HCEC 1CT (cell line): Measurements from ENCODE around the gene CTNNA3.
"Not testable (repeated sequence)": the region's sequence is repeated elsewhere in the genome, so short reads cannot be mapped to it uniquely, and the experiment has no call there.

Experiments used
- DNase-seq: peaks from one replicate; pipeline ENCODE4 v3.0.0-alpha.2; 2017

Gene CTNNA3

GRCh38 chr10:67599597-67599996 lies 96.4 kb downstream of the CTNNA3 start:
- DNase-seq: no peak

- DNase-seq: no peak
Observed at GRCh38 chr10:67596641-67597040, 99.4 kb downstream of the CTNNA3 start.

GRCh38 chr10:67587771-67588170 lies 108.2 kb downstream of the CTNNA3 start:
- DNase-seq: no peak

GRCh38 chr10:67575532-67575931 lies 120.5 kb downstream of the CTNNA3 start:
- no peak for DNase-seq

- DNase-seq: no peak
Observed at GRCh38 chr10:67573484-67573883, 122.5 kb downstream of the CTNNA3 start.

- DNase-seq: no peak
Observed at GRCh38 chr10:67571503-67571902, 124.5 kb downstream of the CTNNA3 start.

- DNase-seq: not testable (repeated sequence)
Observed at GRCh38 chr10:67558311-67558710, 137.7 kb downstream of the CTNNA3 start.

- DNase-seq: no peak
Observed at GRCh38 chr10:67553254-67553653, 142.7 kb downstream of the CTNNA3 start.

- no peak for DNase-seq
Observed at GRCh38 chr10:67550838-67551402, 145.1 kb downstream of the CTNNA3 start.

- DNase-seq: no peak
Observed at GRCh38 chr10:67550046-67550445, 145.9 kb downstream of the CTNNA3 start.

GRCh38 chr10:67549390-67549789 lies 146.6 kb downstream of the CTNNA3 start:
- DNase-seq: no peak

- DNase-seq: no peak
Observed at GRCh38 chr10:67541411-67541810, 154.6 kb downstream of the CTNNA3 start.

GRCh38 chr10:67539312-67539711 lies 156.7 kb downstream of the CTNNA3 start:
- DNase-seq: no peak

- DNase-seq: no peak
Observed at GRCh38 chr10:67537906-67538305, 158.1 kb downstream of the CTNNA3 start.

- no peak for DNase-seq
Observed at GRCh38 chr10:67533376-67533775, 162.6 kb downstream of the CTNNA3 start.

- not testable (repeated sequence) for DNase-seq
Observed at GRCh38 chr10:67530990-67531389, 165.0 kb downstream of the CTNNA3 start.

GRCh38 chr10:67527351-67527750 lies 168.6 kb downstream of the CTNNA3 start:
- DNase-seq: no peak

- DNase-seq: no peak
Observed at GRCh38 chr10:67521546-67521945, 174.4 kb downstream of the CTNNA3 start.

- peak; percentile 58 for DNase-seq
Observed at GRCh38 chr10:67520924-67521520, 175.0 kb downstream of the CTNNA3 start.

- no peak for DNase-seq
Observed at GRCh38 chr10:67519434-67519833, 176.6 kb downstream of the CTNNA3 start.

GRCh38 chr10:67518756-67519155 lies 177.2 kb downstream of the CTNNA3 start:
- no peak for DNase-seq

- no peak for DNase-seq
Observed at GRCh38 chr10:67518043-67518442, 178.0 kb downstream of the CTNNA3 start.

- DNase-seq: no peak
Observed at GRCh38 chr10:67506757-67507091, 189.3 kb downstream of the CTNNA3 start.

- DNase-seq: no peak
Observed at GRCh38 chr10:67506083-67506756, 189.8 kb downstream of the CTNNA3 start.
